ENCODE results near the gene ATP6V0B.

- TF ChIP-seq CTCF (IDR thresholded peaks at IDR 0.05; ENCODE audit: insufficient read depth, low read length) (no peak), POLR2AphosphoS5 (IDR thresholded peaks at IDR 0.05; ENCODE audit: low read depth) (no peak), REST (IDR thresholded peaks at IDR 0.05; ENCODE audit: insufficient replicate concordance, low read depth) (no peak), SPI1 (IDR thresholded peaks at IDR 0.05; ENCODE audit: borderline replicate concordance, low read depth) (no peak)
These were observed 44.4 kb upstream of the ATP6V0B start for GRCh38 chr1:43930168-43930948.
